ENCODE results near the gene INTS15.

GRCh38 chr7:6556196-6556595 is 33.6 kb upstream of the INTS15 start:
- no peak for TF ChIP-seq CTCF (IDR thresholded peaks at IDR 0.05)
- TF ChIP-seq POLR2A (IDR thresholded peaks at IDR 0.05), result no peak
